Spinal cord (tissue), 4 donors: Measurements from ENCODE around the gene SPINT1. TPM values are rescaled to one million over a fixed set of nuclear protein-coding genes. Genes with fewer than 3 reads are reported as not detected.

Experiments used
- polyA plus RNA-seq, 2 donors: library from polyadenylated mRNA; unstranded; fragments of 120-200 nt; gene quantifications; one replicate each; pipeline ENCODE4 v1.2.1, GENCODE V29; 2013; ENCODE audit not compliant: insufficient read length in 2 of 2
- small RNA-seq: library from RNA; depleted of rRNA; stranded (forward); fragments of <200 nt; gene quantifications from one replicate; pipeline ENCODE3, GENCODE V24; 2014; ENCODE audit warnings: low replicate concordance
- total RNA-seq, 2 donors: library from RNA; depleted of rRNA in 1 of 2; stranded (reverse); fragments of 120-200 nt in 1 of 2; fragments of >200 nt in 1 of 2; gene quantifications; one replicate each; pipeline versions ENCODE4 v1.2.3 to v1.2.4, GENCODE V29; 2013 to 2014

SPINT1 gene
- total and polyA plus RNA-seq, 4 donors = 2.9 to 4.5 (median 3.7) TPM

Small RNA genes lying within 50 kb of the gene (small RNA-seq; reads per million reads assigned to genes)
- gene AC025166.1 = not detected

Other genes starting within 250 kb of the SPINT1 start
- gene KNL1, start 249.8 kb upstream of the SPINT1 start, total RNA-seq = 10 to 100 TPM; 11.2 to 13.7 TPM
- 1 to 10 TPM; 8.7 to 9.7 TPM for gene KNL1, start 249.8 kb upstream of the SPINT1 start, polyA plus RNA-seq
- 1 to 10 TPM; 2.5 to 3.7 TPM for gene RAD51, start 148.9 kb upstream of the SPINT1 start, total RNA-seq
- gene RAD51, start 148.9 kb upstream of the SPINT1 start, polyA plus RNA-seq = 1 to 10 TPM; 6.3 to 7.9 TPM
- gene RMDN3, start 88.8 kb upstream of the SPINT1 start, total RNA-seq = 10 to 100 TPM; 18.1 to 30.6 TPM
- 10 to 100 TPM; 50.0 to 53.1 TPM for gene RMDN3, start 88.8 kb upstream of the SPINT1 start, polyA plus RNA-seq
- gene GCHFR, start 80.0 kb upstream of the SPINT1 start, total RNA-seq = 10 to 100 TPM; 14.2 to 18.2 TPM
- 10 to 100 TPM; 25.6 to 29.1 TPM for gene GCHFR, start 80.0 kb upstream of the SPINT1 start, polyA plus RNA-seq
- gene C15orf62, start 74.1 kb upstream of the SPINT1 start, total RNA-seq = under 1 TPM; 0.17 to 0.20 TPM
- 1 to 10 TPM; 2.8 to 6.0 TPM for gene C15orf62, start 74.1 kb upstream of the SPINT1 start, polyA plus RNA-seq
- gene ZFYVE19, start 37.0 kb upstream of the SPINT1 start, total RNA-seq = 10 to 100 TPM; 25.2 to 28.0 TPM
- gene ZFYVE19, start 37.0 kb upstream of the SPINT1 start, polyA plus RNA-seq = 10 to 100 TPM; 36.6 to 43.2 TPM
- gene DNAJC17, start 36.6 kb upstream of the SPINT1 start, total RNA-seq = 10 to 100 TPM; 12.8 to 47.4 TPM
- 10 to 100 TPM; 27.1 to 34.9 TPM for gene DNAJC17, start 36.6 kb upstream of the SPINT1 start, polyA plus RNA-seq
- not detected for gene PPP1R14D, start 15.3 kb upstream of the SPINT1 start, total RNA-seq
- gene PPP1R14D, start 15.3 kb upstream of the SPINT1 start, polyA plus RNA-seq = under 1 TPM in 1 of 2 donors, not detected in 1; 0.36 TPM
- gene RHOV, start 30.2 kb downstream of the SPINT1 start, total RNA-seq = 1 to 10 TPM; 1.7 to 2.8 TPM
- 10 to 100 TPM in 1 of 2 donors, 1 to 10 TPM in 1; 9.3 to 12.2 TPM for gene RHOV, start 30.2 kb downstream of the SPINT1 start, polyA plus RNA-seq
- gene VPS18, start 50.4 kb downstream of the SPINT1 start, total RNA-seq = 10 to 100 TPM; 19.9 to 22.9 TPM
- gene VPS18, start 50.4 kb downstream of the SPINT1 start, polyA plus RNA-seq = 10 to 100 TPM; 21.3 to 23.1 TPM
- gene DLL4, start 85.3 kb downstream of the SPINT1 start, total RNA-seq = 1 to 10 TPM; 5.8 to 7.5 TPM
- 1 to 10 TPM; 5.6 to 8.5 TPM for gene DLL4, start 85.3 kb downstream of the SPINT1 start, polyA plus RNA-seq
- 1 to 10 TPM; 3.6 to 4.6 TPM for gene CHAC1, start 109.4 kb downstream of the SPINT1 start, total RNA-seq
- 10 to 100 TPM; 17.0 to 17.7 TPM for gene CHAC1, start 109.4 kb downstream of the SPINT1 start, polyA plus RNA-seq